K562 (cell line): ENCODE data around the gene SLC25A45. TPM values are rescaled to one million over a fixed set of nuclear protein-coding genes. Genes with fewer than 3 reads are reported as not detected.
A peak's percentile ranks its signal among the peaks of the same experiment; 100 is the strongest.

Source experiments
- ATF6 ChIP-seq: sonication (generic); formaldehyde crosslinking; IDR thresholded peaks from 2 replicates; pipeline ENCODE4 v1.4.0; 2020; ENCODE audit warnings: mild to moderate bottlenecking, missing genetic modification reagents
- CGGBP1 ChIP-seq: fragments of 250-450 bp; sonication (Bioruptor Pico); IDR thresholded peaks from 2 replicates; pipeline ENCODE4 v1.9.0; 2021; ENCODE audit warnings: mild to moderate bottlenecking
- CREB3L1 ChIP-seq: fragments of 450-650 bp; IDR thresholded peaks from 2 replicates; pipeline ENCODE4 v1.6.1; 2014; ENCODE audit warnings: low read depth, mild to moderate bottlenecking, moderate library complexity, borderline replicate concordance
- ETV5 ChIP-seq: sonication (generic); formaldehyde crosslinking; IDR thresholded peaks from 2 replicates; pipeline ENCODE4 v1.4.0; 2020; ENCODE audit warnings: low read depth, mild to moderate bottlenecking, missing genetic modification reagents
- KLF16 ChIP-seq: IDR thresholded peaks from 2 replicates; pipeline ENCODE4 v1.6.1; 2016; ENCODE audit warnings: antibody characterized with exemption
- MAFK ChIP-seq: IDR thresholded peaks from 2 replicates; pipeline ENCODE4 v1.6.1; 2011; ENCODE audit warnings: low read length, improper control_type of control experiment
- MLX ChIP-seq, 2 experiments: fragments of 450-650 bp in 1 of 2; sonication (generic) in 1 of 2; formaldehyde crosslinking; conservative IDR thresholded peaks; 2 replicates each; pipeline versions ENCODE4 v1.4.0 to v1.8.1; 2020 to 2022; ENCODE audit warnings: mild to moderate bottlenecking in 1 of 2, missing genetic modification reagents in 1 of 2
- POLR3G ChIP-seq: IDR thresholded peaks from 2 replicates; pipeline ENCODE4 v1.6.1; 2011; ENCODE audit not compliant: insufficient read length, insufficient replicate concordance; ENCODE audit errors: extremely low read depth
- SAFB2 ChIP-seq: fragments of 200-400 bp; formaldehyde crosslinking; IDR thresholded peaks from 2 replicates; pipeline ENCODE4 v1.6.1; 2018; ENCODE audit warnings: borderline replicate concordance, low read length, low read depth, moderate library complexity; ENCODE audit not compliant: severe bottlenecking
- SMAD1 ChIP-seq: fragments of 150-350 bp; IDR thresholded peaks from 2 replicates; pipeline ENCODE4 v1.6.1; 2014; ENCODE audit warnings: low read length, low read depth; ENCODE audit not compliant: partially characterized antibody
- SMAD2 ChIP-seq: fragments of 150-350 bp; IDR thresholded peaks from 2 replicates; pipeline ENCODE4 v1.6.1; 2014; ENCODE audit warnings: low read depth, mild to moderate bottlenecking, low read length
- SMARCA5 ChIP-seq: fragments of 450-650 bp; IDR thresholded peaks from 2 replicates; pipeline ENCODE4 v1.6.1; 2016
- STAT5A ChIP-seq: IDR thresholded peaks from 2 replicates; pipeline ENCODE4 v1.6.1; 2012; ENCODE audit warnings: low read length, inconsistent platforms, borderline replicate concordance
- TSC22D4 ChIP-seq: fragments of 450-650 bp; IDR thresholded peaks from 2 replicates; pipeline ENCODE4 v1.6.1; 2016; ENCODE audit warnings: missing genetic modification characterization, missing biosample characterization, control low read depth
- YY1 ChIP-seq, 3 experiments: IDR thresholded peaks; 2 replicates each; pipeline ENCODE4 v1.6.1; 2011; ENCODE audit warnings: low read length in 2 of 3, mild to moderate bottlenecking in 2 of 3, moderate library complexity in 2 of 3, borderline replicate concordance in 1 of 3, control low read depth in 1 of 3, low read depth in 1 of 3; ENCODE audit not compliant: insufficient read depth in 3 of 3, insufficient replicate concordance in 2 of 3, control insufficient read depth in 1 of 3, insufficient read length in 1 of 3; ENCODE audit errors: extremely low read depth in 1 of 3
- ZNF644 ChIP-seq: fragments of 200-800 bp; sonication (Bioruptor generic); IDR thresholded peaks from 2 replicates; pipeline ENCODE4 v1.6.1; 2016; ENCODE audit warnings: low read depth, missing genetic modification characterization, missing compliant biosample characterization
- ZNF668 ChIP-seq: fragments of 250-450 bp; sonication (Bioruptor Pico); IDR thresholded peaks from 2 replicates; pipeline ENCODE4 v1.8.0; 2022; ENCODE audit warnings: mild to moderate bottlenecking, inconsistent platforms
- polyA plus RNA-seq, 8 experiments: library from polyadenylated mRNA; depleted of rRNA in 4 of 8; stranded (reverse) in 5 of 8; unstranded in 3 of 8; fragments of >200 nt; fragmentation: Nextera tagmentation in 2 of 8; fragmentation: Illumina TruSeq in 1 of 8; extraction: Ambion mirVana in 2 of 8; extraction: Trizol in 1 of 8; gene quantifications; 2 replicates each; pipeline versions ENCODE4 v1.2.1 to v1.2.3, GENCODE V29; 2011 to 2014; ENCODE audit warnings: inconsistent platforms in 1 of 8, missing spikeins in 1 of 8
- total RNA-seq, 7 experiments: library from RNA; depleted of rRNA in 6 of 7; stranded (reverse); fragments of >200 nt in 6 of 7; fragmentation: Illumina TruSeq in 2 of 7; extraction: Trizol in 2 of 7; gene quantifications; 2 replicates each; pipeline versions ENCODE4 v1.2.1 to v1.2.3, GENCODE V29; 2011 to 2021; ENCODE audit warnings: low replicate concordance in 1 of 7

Gene SLC25A45
- total and polyA plus RNA-seq, 9 of the 15 experiments (the other 6 are each of a cell fraction or from before 2014, with no cell fraction given), result 0.15 to 2.3 (median 0.68) TPM

GRCh38 chr11:65427691-65428577 lies 45.5 kb upstream of the SLC25A45 start (continued):
- TF ChIP-seq CGGBP1 (CRISPR knock-in tag), result 0 out of 2 replicates have a peak, but pooled peaks have one; percentile 66
- TF ChIP-seq CREB3L1, result no peak
- no peak for TF ChIP-seq SMARCA5
- TF ChIP-seq ATF6, result no peak
- TF ChIP-seq SAFB2, result no peak
- no peak for TF ChIP-seq ZNF644 (tag)
- no peak for TF ChIP-seq SMAD2
- TF ChIP-seq ETV5, result 0 out of 2 replicates have a peak, but pooled peaks have one; percentile 36
- peak in 1 of 2 experiments; percentile 92; a peak in 2 of 4 replicates for TF ChIP-seq MLX (CRISPR knock-in tag; conservative IDR thresholded peaks at IDR 0.05)
- peak; percentile 81 for TF ChIP-seq SMAD1
- no peak for TF ChIP-seq MAFK
- TF ChIP-seq TSC22D4, result no peak
- TF ChIP-seq KLF16, result no peak
- 0 out of 2 replicates have a peak, but pooled peaks have one; percentile 29 for TF ChIP-seq ZNF668
- TF ChIP-seq POLR3G, result no peak
- TF ChIP-seq STAT5A, result peak; percentile 34; the same call in 1 of the 2 replicates
- peak in 1 of 3 experiments; percentile 14 for TF ChIP-seq YY1 (IDR thresholded peaks at IDR 0.05; ENCODE audit: borderline replicate concordance in 1 of 3, control insufficient read depth in 1 of 3, extremely low read depth in 1 of 3, insufficient read depth in 3 of 3, insufficient read length in 1 of 3, insufficient replicate concordance in 2 of 3, low read depth in 1 of 3, low read length in 2 of 3)
